Liver (tissue), 9 donors: Measurements from ENCODE around the gene HTR4. TPM values are rescaled to one million over a fixed set of nuclear protein-coding genes. Genes with fewer than 3 reads are reported as not detected.

Experiments used
- DNase-seq: peaks from one replicate; pipeline ENCODE4 v3.0.0-alpha.2; 2017; ENCODE audit warnings: low spot score
- H3K27ac ChIP-seq, 2 donors: one replicate each; pipeline ENCODE4 v1.7.0; 2013; ENCODE audit warnings: inconsistent platforms in 2 of 2, low read length in 2 of 2, control low read depth in 1 of 2, low read depth in 1 of 2, mild to moderate bottlenecking in 1 of 2
- H3K27me3 ChIP-seq, 4 donors: one replicate each; pipeline versions ENCODE4 v1.6.1 to v1.7.0; 2013; ENCODE audit warnings: low read length in 3 of 4, inconsistent platforms in 1 of 4, mild to moderate bottlenecking in 1 of 4, moderate library complexity in 1 of 4; ENCODE audit not compliant: control insufficient read depth in 4 of 4, insufficient read depth in 4 of 4
- H3K36me3 ChIP-seq, 4 donors: one replicate each; pipeline versions ENCODE4 v1.6.1 to v1.7.0; 2013; ENCODE audit warnings: low read length in 3 of 4, mild to moderate bottlenecking in 3 of 4, low read depth in 1 of 4, moderate library complexity in 1 of 4; ENCODE audit not compliant: control insufficient read depth in 4 of 4, insufficient read depth in 3 of 4
- H3K4me1 ChIP-seq, 4 donors: one replicate each; pipeline versions ENCODE4 v1.6.1 to v1.7.0; 2013; ENCODE audit warnings: low read length in 3 of 4, mild to moderate bottlenecking in 3 of 4, moderate library complexity in 1 of 4; ENCODE audit not compliant: control insufficient read depth in 4 of 4, insufficient read depth in 4 of 4
- H3K4me3 ChIP-seq, 3 donors: one replicate each; pipeline versions ENCODE4 v1.6.1 to v1.7.0; 2013; ENCODE audit warnings: low read length in 3 of 3, control low read depth in 1 of 3, low read depth in 1 of 3, mild to moderate bottlenecking in 1 of 3
- H3K9ac ChIP-seq, 2 donors: one replicate each; pipeline ENCODE4 v1.7.0; 2013; ENCODE audit warnings: low read length in 2 of 2, mild to moderate bottlenecking in 2 of 2, moderate library complexity in 2 of 2, control low read depth in 1 of 2, low read depth in 1 of 2
- H3K9me3 ChIP-seq, 4 donors: one replicate each; pipeline versions ENCODE4 v1.6.1 to v1.7.0; 2013; ENCODE audit warnings: low read length in 3 of 4; ENCODE audit not compliant: control insufficient read depth in 4 of 4
- ATF3 ChIP-seq: IDR thresholded peaks from 2 replicates; pipeline ENCODE4 v1.6.1; 2016; ENCODE audit warnings: antibody characterized with exemption
- CTCF ChIP-seq: fragments of 150-350 bp; IDR thresholded peaks from 2 replicates; pipeline ENCODE4 v1.5.1; 2017; ENCODE audit warnings: improper control_type of control experiment, low read depth, low read length; ENCODE audit not compliant: missing input control
- EGR1 ChIP-seq, 2 donors: IDR thresholded peaks; 2 replicates each; pipeline ENCODE4 v1.6.1; 2016 to 2018; ENCODE audit warnings: antibody characterized with exemption in 2 of 2, low read depth in 2 of 2
- FOXA2 ChIP-seq: IDR thresholded peaks from 2 replicates; pipeline ENCODE4 v1.6.1; 2016; ENCODE audit warnings: antibody characterized with exemption
- HNF4A ChIP-seq, 2 donors: conservative IDR thresholded peaks; 2 replicates each; pipeline ENCODE4 v1.6.1; 2016; ENCODE audit warnings: antibody characterized with exemption in 2 of 2, mild to moderate bottlenecking in 2 of 2
- HNF4G ChIP-seq: IDR thresholded peaks from 2 replicates; pipeline ENCODE4 v1.6.1; 2016; ENCODE audit warnings: antibody characterized with exemption
- NR2F2 ChIP-seq: IDR thresholded peaks from 2 replicates; pipeline ENCODE4 v1.6.1; 2016; ENCODE audit warnings: antibody characterized with exemption
- RAD21 ChIP-seq, 2 donors: IDR thresholded peaks; 2 replicates each; pipeline ENCODE4 v1.6.1; 2016; ENCODE audit warnings: antibody characterized with exemption in 2 of 2, mild to moderate bottlenecking in 2 of 2
- REST ChIP-seq: IDR thresholded peaks from 2 replicates; pipeline ENCODE4 v1.6.1; 2016; ENCODE audit warnings: antibody characterized with exemption, mild to moderate bottlenecking
- RXRA ChIP-seq, 2 donors: IDR thresholded peaks; 2 replicates each; pipeline ENCODE4 v1.6.1; 2017 to 2018; ENCODE audit warnings: antibody characterized with exemption in 2 of 2, mild to moderate bottlenecking in 1 of 2
- SP1 ChIP-seq: IDR thresholded peaks from 2 replicates; pipeline ENCODE4 v1.6.1; 2018; ENCODE audit warnings: antibody characterized with exemption, mild to moderate bottlenecking
- TAF1 ChIP-seq: conservative IDR thresholded peaks from 2 replicates; pipeline ENCODE4 v1.6.1; 2016; ENCODE audit warnings: antibody characterized with exemption, mild to moderate bottlenecking
- YY1 ChIP-seq: IDR thresholded peaks from 2 replicates; pipeline ENCODE4 v1.6.1; 2016; ENCODE audit warnings: antibody characterized with exemption, mild to moderate bottlenecking
- ZBTB33 ChIP-seq: IDR thresholded peaks from 2 replicates; pipeline ENCODE4 v1.6.1; 2016; ENCODE audit warnings: antibody characterized with exemption
- WGBS: extraction: QIAGEN DNeasy Blood & Tissue Kit; methylation state at CpG from one replicate; pipeline ENCODE4 v1.1.7; 2013; 5-methylcytosine and 5-hydroxymethylcytosine counted together
- polyA plus RNA-seq, 2 donors: library from polyadenylated mRNA; stranded (reverse) in 1 of 2; unstranded in 1 of 2; fragments of 200-250 nt in 1 of 2; fragments of >200 nt in 1 of 2; fragmentation: Nextera tagmentation in 1 of 2; extraction: Ambion mirVana in 1 of 2; gene quantifications; one replicate each; pipeline versions ENCODE4 v1.2.1 to v1.2.3, GENCODE V29; 2013 to 2015
- total RNA-seq, 2 donors: library from RNA; depleted of rRNA; stranded (reverse); fragments of >200 nt; gene quantifications; one replicate each; pipeline ENCODE4 v1.2.3, GENCODE V29; 2014
- donor health status: healthy.
- donor health status: healthy.
- donor health status: healthy.
- donor health status: healthy.
- donor health status: healthy.

Gene HTR4
- total and polyA plus RNA-seq, 4 donors: 0.19 to 2.4 (median 0.98) TPM

- DNase-seq: no peak
- TF ChIP-seq SP1 (no peak), FOXA2 (no peak), REST (no peak), HNF4G (no peak), YY1 (no peak), HNF4A (conservative IDR thresholded peaks at IDR 0.05) (no peak), EGR1 (IDR thresholded peaks at IDR 0.05; ENCODE audit: low read depth in 2 of 2) (no peak), TAF1 (no peak), ZBTB33 (no peak), NR2F2 (no peak)
- Histone ChIP-seq H3K9me3 (no peaks in the 10 kb centered on the region), H3K36me3 (no peaks in the 10 kb centered on the region), H3K27me3 (no peaks in the 10 kb centered on the region), H3K27ac (no peak overlapping the region), H3K4me3 (no peak overlapping the region), H3K9ac (no peak overlapping the region), H3K4me1 (no peaks in the 10 kb centered on the region)
- WGBS: 71% methylated on average over 2 of the region's 2 CpGs
Measured at GRCh38 chr5:148663509-148663908, 9.2 kb upstream of the HTR4 start.

- no peaks in the 10 kb centered on the region for H3K4me1 ChIP-seq
- no peaks in the 10 kb centered on the region for H3K9me3 ChIP-seq
- H3K9ac ChIP-seq: no peak overlapping the region
- DNase-seq: no peak
- no peaks in the 10 kb centered on the region for H3K36me3 ChIP-seq
- no peak overlapping the region for H3K27ac ChIP-seq
- no peak for TF ChIP-seq RAD21 (IDR thresholded peaks at IDR 0.05)
- no peak for TF ChIP-seq EGR1 (IDR thresholded peaks at IDR 0.05; ENCODE audit: low read depth in 2 of 2)
- no peak for TF ChIP-seq REST
- TF ChIP-seq ATF3: no peak
- no peak for TF ChIP-seq TAF1
- no peak for TF ChIP-seq RXRA (IDR thresholded peaks at IDR 0.05)
- TF ChIP-seq YY1: no peak
- TF ChIP-seq FOXA2: no peak
- no peak for TF ChIP-seq CTCF
- H3K27me3 ChIP-seq: no peaks in the 10 kb centered on the region
- WGBS: 33% methylated on average over 5 of the region's 5 CpGs
- H3K4me3 ChIP-seq: no peak overlapping the region
Measured at GRCh38 chr5:148660346-148660660, 6.0 kb upstream of the HTR4 start.
